Neural progenitor cell (in vitro differentiated cells): Measurements from ENCODE around the gene OR6C75. TPM values are rescaled to one million over a fixed set of nuclear protein-coding genes. Genes with fewer than 3 reads are reported as not detected.

Experiments
- DNase-seq: peaks from one replicate; pipeline ENCODE4 v3.0.0-alpha.2; 2016; ENCODE audit warnings: low spot score
- H2AFZ ChIP-seq: fragments of 200-600 bp; sonication (generic); replicated peaks from 2 replicates; pipeline ENCODE4 v1.6.1; 2016; ENCODE audit warnings: antibody characterized with exemption
- H3F3A ChIP-seq: fragments of 200-600 bp; sonication (generic); 2 replicates; pipeline ENCODE4 v1.6.1; 2016; ENCODE audit warnings: antibody characterized with exemption, low read depth
- H3K27ac ChIP-seq: fragments of 200-600 bp; sonication (generic); 2 replicates; pipeline ENCODE4 v1.5.1; 2016; ENCODE audit warnings: mild to moderate bottlenecking
- H3K27me3 ChIP-seq: fragments of 200-600 bp; sonication (generic); 2 replicates; pipeline ENCODE4 v1.6.1; 2016; ENCODE audit warnings: mild to moderate bottlenecking, moderate library complexity
- H3K36me3 ChIP-seq: fragments of 200-600 bp; sonication (generic); 2 replicates; pipeline ENCODE4 v1.5.1; 2016
- H3K4me1 ChIP-seq: fragments of 200-600 bp; sonication (generic); 2 replicates; pipeline ENCODE4 v1.6.1; 2016; ENCODE audit warnings: mixed run types
- H3K4me2 ChIP-seq: fragments of 200-600 bp; sonication (generic); 2 replicates; pipeline ENCODE4 v1.6.1; 2016
- H3K4me3 ChIP-seq: fragments of 200-600 bp; sonication (generic); 2 replicates; pipeline ENCODE4 v1.5.1; 2016
- H3K79me2 ChIP-seq: fragments of 200-600 bp; sonication (generic); 2 replicates; pipeline ENCODE4 v1.6.1; 2016; ENCODE audit warnings: low read depth
- H3K9ac ChIP-seq: fragments of 200-600 bp; sonication (generic); 2 replicates; pipeline ENCODE4 v1.6.1; 2016
- H3K9me3 ChIP-seq: fragments of 200-600 bp; sonication (generic); 2 replicates; pipeline ENCODE4 v1.5.1; 2016; ENCODE audit warnings: low read depth
- H4K20me1 ChIP-seq: fragments of 200-600 bp; sonication (generic); 2 replicates; pipeline ENCODE4 v1.6.1; 2016; ENCODE audit warnings: low read depth
- H3K27ac Mint-ChIP-seq: 3 replicates; pipeline ENCODE4 v1.8.0; 2021; ENCODE audit warnings: mixed read lengths
- H3K27me3 Mint-ChIP-seq: 2 replicates; pipeline ENCODE4 v1.8.0; 2022; ENCODE audit warnings: low read depth, mild to moderate bottlenecking, inconsistent platforms, moderate library complexity, mixed read lengths; ENCODE audit not compliant: insufficient read depth
- H3K36me3 Mint-ChIP-seq: 3 replicates; pipeline ENCODE4 v1.8.0; 2021; ENCODE audit warnings: mixed read lengths
- H3K4me1 Mint-ChIP-seq: 3 replicates; pipeline ENCODE4 v1.8.0; 2021; ENCODE audit warnings: mixed read lengths
- H3K4me3 Mint-ChIP-seq: 3 replicates; pipeline ENCODE4 v1.8.0; 2021; ENCODE audit warnings: mild to moderate bottlenecking, moderate library complexity, mixed read lengths
- H3K9me3 Mint-ChIP-seq: 3 replicates; pipeline ENCODE4 v1.8.0; 2020; ENCODE audit warnings: mixed read lengths
- CTCF ChIP-seq: fragments of 200-600 bp; sonication (generic); IDR thresholded peaks from 2 replicates; pipeline ENCODE4 v1.5.1; 2017; ENCODE audit warnings: antibody characterized with exemption, mild to moderate bottlenecking
- EZH2 ChIP-seq: fragments of 200-600 bp; sonication (generic); IDR thresholded peaks from 2 replicates; pipeline ENCODE4 v1.6.1; 2017; ENCODE audit warnings: antibody characterized with exemption, mild to moderate bottlenecking, moderate library complexity
- EZH2phosphoT487 ChIP-seq: fragments of 200-600 bp; sonication (generic); IDR thresholded peaks from 2 replicates; pipeline ENCODE4 v1.6.1; 2017; ENCODE audit warnings: antibody characterized with exemption
- total RNA-seq: library from RNA; depleted of rRNA; stranded (reverse); fragments of >200 nt; gene quantifications from 2 replicates; pipeline ENCODE4 v1.2.3, GENCODE V29; 2015; ENCODE audit warnings: low replicate concordance

The OR6C75 gene
- total RNA-seq, 1 donor from 2014 or later, result not detected

- Mint-ChIP-seq H3K9me3 (no peaks in the 10 kb centered on the region), H3K27ac (no peak overlapping the region), H3K4me1 (no peaks in the 10 kb centered on the region), H3K4me3 (no peak overlapping the region), H3K27me3 (no peaks in the 10 kb centered on the region), H3K36me3 (no peaks in the 10 kb centered on the region)
- DNase-seq, result no peak
- Histone ChIP-seq H3K4me1 (no peaks in the 10 kb centered on the region), H3K9ac (no peak overlapping the region), H3K27me3 (no peaks in the 10 kb centered on the region), H3K9me3 (no peaks in the 10 kb centered on the region), H3K4me3 (no peak overlapping the region), H3K27ac (no peak overlapping the region), H4K20me1 (no peaks in the 10 kb centered on the region), H3F3A (no peaks in the 10 kb centered on the region), H3K79me2 (no peaks in the 10 kb centered on the region), H3K4me2 (no peak overlapping the region), H3K36me3 (no peaks in the 10 kb centered on the region), H2AFZ (no peak overlapping the region)
- no peak for TF ChIP-seq EZH2
- TF ChIP-seq CTCF, result no peak
- TF ChIP-seq EZH2phosphoT487, result no peak
Observed at GRCh38 chr12:55372521-55372920, 9.7 kb downstream of the OR6C75 start.

- Mint-ChIP-seq H3K4me3 (no peak overlapping the region), H3K4me1 (peaks cover 7% of the 10 kb centered on the region), H3K9me3 (no peaks in the 10 kb centered on the region), H3K27ac (peak overlapping the region; percentile 42), H3K27me3 (no peaks in the 10 kb centered on the region), H3K36me3 (no peaks in the 10 kb centered on the region)
- H3K4me1 ChIP-seq, result peaks cover 9% of the 10 kb centered on the region
- no peaks in the 10 kb centered on the region for H3K79me2 ChIP-seq
- peak; percentile 10 for DNase-seq
- H3K4me2 ChIP-seq, result no peak overlapping the region
- H3K9ac ChIP-seq, result no peak overlapping the region
- TF ChIP-seq EZH2phosphoT487, result no peak
- TF ChIP-seq CTCF, result no peak
- no peak for TF ChIP-seq EZH2
- H4K20me1 ChIP-seq, result no peaks in the 10 kb centered on the region
- H3K9me3 ChIP-seq, result no peaks in the 10 kb centered on the region
- H3K27me3 ChIP-seq, result no peaks in the 10 kb centered on the region
- H3K36me3 ChIP-seq, result no peaks in the 10 kb centered on the region
- no peaks in the 10 kb centered on the region for H3F3A ChIP-seq
- H2AFZ ChIP-seq, result peak overlapping the region; percentile 98
- H3K4me3 ChIP-seq, result no peak overlapping the region
- no peak overlapping the region for H3K27ac ChIP-seq
Observed at GRCh38 chr12:55385891-55386290, 23.1 kb downstream of the OR6C75 start.

GRCh38 chr12:55392032-55392795 lies 29.4 kb downstream of the OR6C75 start:
- no peak overlapping the region for H3K4me3 Mint-ChIP-seq
- no peaks in the 10 kb centered on the region for H3K9me3 ChIP-seq
- TF ChIP-seq EZH2phosphoT487, result no peak
- TF ChIP-seq EZH2, result no peak
- TF ChIP-seq CTCF, result no peak
- no peaks in the 10 kb centered on the region for H3K36me3 Mint-ChIP-seq
- H3K27me3 ChIP-seq, result no peaks in the 10 kb centered on the region
- H3K4me1 Mint-ChIP-seq, result no peaks in the 10 kb centered on the region
- H3K36me3 ChIP-seq, result no peaks in the 10 kb centered on the region
- H3K4me2 ChIP-seq, result no peak overlapping the region
- H3K9me3 Mint-ChIP-seq, result no peaks in the 10 kb centered on the region
- no peaks in the 10 kb centered on the region for H3K79me2 ChIP-seq
- H3F3A ChIP-seq, result no peaks in the 10 kb centered on the region
- H3K27me3 Mint-ChIP-seq, result no peaks in the 10 kb centered on the region
- H3K4me1 ChIP-seq, result no peaks in the 10 kb centered on the region
- DNase-seq, result no peak
- no peak overlapping the region for H3K27ac ChIP-seq
- H3K9ac ChIP-seq, result no peak overlapping the region
- no peaks in the 10 kb centered on the region for H4K20me1 ChIP-seq
- no peak overlapping the region for H3K27ac Mint-ChIP-seq
- H2AFZ ChIP-seq, result peak overlapping the region; percentile 54
- H3K4me3 ChIP-seq, result no peak overlapping the region
